Hepatocyte (in vitro differentiated cells): ENCODE data around the gene IL1RAPL1.

ENCODE experiments used
- CTCF ChIP-seq: fragments of 200-600 bp; sonication (generic); IDR thresholded peaks from 2 replicates; pipeline ENCODE4 v1.5.1; 2016; ENCODE audit warnings: antibody characterized with exemption, mild to moderate bottlenecking; ENCODE audit not compliant: poor library complexity
- EZH2 ChIP-seq: fragments of 200-600 bp; sonication (generic); IDR thresholded peaks from 2 replicates; pipeline ENCODE4 v1.6.1; 2016; ENCODE audit warnings: antibody characterized with exemption, mild to moderate bottlenecking, borderline replicate concordance

- TF ChIP-seq CTCF (no peak), EZH2 (no peak)
Measured at GRCh38 chrX:29662101-29662500, 1074.9 kb downstream of the IL1RAPL1 start.
